NCI-H2107 treated with DMSO at 0.1 percent for 48 hours (cell line): ENCODE results near the gene COL19A1.
"Not testable (repeated sequence)": the region's sequence is repeated elsewhere in the genome, so short reads cannot be mapped to it uniquely, and the experiment has no call there.

Experiments used
- DNase-seq: peaks from one replicate; lab custom pipeline; 2025; ENCODE audit not compliant: unreplicated experiment; lab: John Stamatoyannopoulos, UW

Gene COL19A1

DNA sequence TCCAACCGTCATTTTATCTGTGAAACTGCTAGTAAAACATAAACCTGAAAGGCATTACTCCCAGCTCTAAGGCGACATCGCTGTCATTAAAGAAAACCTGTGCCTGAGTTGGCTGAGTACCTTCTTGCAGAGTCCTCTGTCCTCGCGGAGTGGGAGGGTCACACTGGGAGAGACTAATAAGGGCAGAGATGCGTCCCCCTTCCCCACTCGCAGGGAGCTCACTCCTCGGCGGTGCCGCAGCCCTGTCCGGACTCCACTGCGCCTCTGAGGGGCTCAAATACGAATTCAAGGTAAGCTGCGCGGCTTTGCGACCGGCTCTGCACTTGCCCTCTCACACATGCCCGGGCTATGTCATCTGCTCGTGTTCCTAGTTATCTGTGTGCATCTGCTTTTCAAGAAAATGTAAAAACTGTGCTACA lies at the start of gene COL19A1:
TSS of gene COL19A1 (plus strand) at position 206 of the 419 bp plus-strand sequence. CDS start 13,012 bp downstream, outside the sequence.
- no peak for DNase-seq

DNA sequence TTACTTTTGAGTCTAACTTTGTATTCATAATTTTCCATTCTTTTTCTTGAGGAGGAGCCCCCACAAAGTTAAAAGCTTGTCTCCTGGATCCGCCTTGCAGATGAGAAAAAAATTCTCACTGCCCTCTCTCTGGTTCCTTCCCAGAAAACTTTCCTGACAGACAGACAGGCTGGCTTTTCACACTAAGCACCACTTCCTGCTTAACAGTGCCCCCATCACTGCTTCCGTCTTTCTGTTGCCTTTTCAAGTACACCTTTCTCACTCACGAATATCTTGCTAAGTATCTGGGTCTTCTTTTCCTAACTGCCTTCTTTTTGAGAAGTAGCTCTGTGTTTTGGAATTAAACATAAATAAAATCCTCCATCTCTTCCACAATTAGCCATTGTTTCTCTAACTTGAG lies 49.8 kb upstream of the COL19A1 start:
- no peak for DNase-seq

DNA sequence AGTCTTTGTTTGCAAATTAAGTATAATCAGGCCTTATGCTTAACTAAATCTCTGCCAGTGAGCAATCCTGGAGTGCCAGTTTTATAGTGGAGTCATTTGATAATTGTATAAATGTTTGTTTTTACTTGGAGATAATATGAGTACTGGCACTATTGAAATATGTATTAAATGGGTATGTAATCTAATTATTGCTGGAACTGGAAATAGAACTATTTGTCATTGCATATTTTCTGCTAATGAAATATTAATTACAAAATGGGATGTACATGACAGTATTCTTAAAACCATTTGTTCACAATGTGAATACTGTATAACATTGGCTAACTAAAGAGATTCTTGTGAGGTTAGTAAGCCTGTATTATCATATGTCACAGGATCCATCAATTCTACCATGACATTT lies 49.0 kb upstream of the COL19A1 start:
- DNase-seq: no peak

DNA sequence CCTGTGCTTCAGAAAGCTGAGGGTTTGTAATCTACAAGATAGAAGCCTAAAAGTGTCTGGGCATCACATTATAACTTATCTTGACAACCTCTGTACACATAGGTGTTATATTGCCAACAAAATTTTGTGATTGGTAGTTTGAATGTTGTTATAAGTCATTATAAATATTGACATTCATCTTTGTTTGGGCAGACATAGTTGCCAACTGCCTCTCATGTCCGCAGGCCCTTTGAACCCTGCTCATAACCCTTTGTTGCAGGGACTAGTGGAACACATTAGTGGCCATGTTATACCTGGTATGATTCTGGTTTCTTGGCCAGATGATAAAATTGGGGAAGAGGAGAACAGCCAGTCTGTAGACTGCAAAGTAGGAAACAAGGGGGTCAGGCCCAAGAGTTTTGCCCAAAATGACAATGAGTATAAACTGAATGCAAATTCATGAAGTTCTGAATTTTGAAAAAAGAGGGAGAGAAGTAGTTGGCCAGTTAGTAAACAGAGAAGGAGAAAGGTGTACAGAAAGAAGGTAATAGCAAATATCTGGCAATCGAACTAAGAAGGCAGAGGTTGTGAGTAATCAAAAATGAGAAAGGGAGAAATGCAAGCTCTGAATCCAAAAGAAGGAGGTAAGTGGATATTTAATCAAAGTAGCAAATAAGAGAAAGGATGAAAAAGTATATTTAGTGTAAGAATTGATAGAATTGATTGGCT lies 48.0 kb upstream of the COL19A1 start:
- DNase-seq: no peak

DNA sequence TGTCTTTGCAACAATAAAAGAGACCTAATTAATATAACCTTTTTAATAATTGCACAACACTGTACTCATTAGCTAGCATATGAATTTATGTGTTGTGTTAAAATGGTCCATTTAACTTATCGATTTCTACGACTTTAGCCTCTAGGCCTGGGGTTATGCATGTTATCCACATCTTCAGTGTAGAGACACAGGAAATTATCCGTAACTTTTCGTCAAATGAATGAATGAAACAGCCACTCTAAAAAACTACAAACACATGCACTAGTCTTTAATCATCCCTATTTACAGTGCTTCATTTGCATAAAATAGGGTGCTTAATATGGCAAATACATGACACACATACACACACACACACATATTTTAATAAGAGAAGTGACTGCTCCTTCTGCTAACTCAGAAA lies 47.2 kb upstream of the COL19A1 start:
- DNase-seq: no peak

DNA sequence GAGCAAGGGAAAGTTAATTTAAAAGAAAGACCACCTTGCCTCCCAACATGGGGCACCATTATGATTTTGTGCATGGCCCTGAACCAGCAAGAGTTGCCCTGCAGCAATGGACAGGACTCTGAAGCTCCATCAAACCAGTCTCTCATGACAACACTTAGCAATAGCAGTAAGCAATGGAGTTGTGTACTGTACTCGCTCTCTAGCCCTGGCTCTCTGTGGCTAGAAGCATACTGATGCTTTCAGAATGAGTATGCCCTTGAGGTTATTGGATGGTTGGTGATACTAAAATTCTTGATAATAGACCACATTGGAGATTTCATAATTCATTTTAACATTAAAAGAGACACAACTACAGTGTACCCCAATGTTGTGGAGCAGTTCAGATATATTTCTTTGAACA lies 46.3 kb upstream of the COL19A1 start:
- no peak for DNase-seq

DNA sequence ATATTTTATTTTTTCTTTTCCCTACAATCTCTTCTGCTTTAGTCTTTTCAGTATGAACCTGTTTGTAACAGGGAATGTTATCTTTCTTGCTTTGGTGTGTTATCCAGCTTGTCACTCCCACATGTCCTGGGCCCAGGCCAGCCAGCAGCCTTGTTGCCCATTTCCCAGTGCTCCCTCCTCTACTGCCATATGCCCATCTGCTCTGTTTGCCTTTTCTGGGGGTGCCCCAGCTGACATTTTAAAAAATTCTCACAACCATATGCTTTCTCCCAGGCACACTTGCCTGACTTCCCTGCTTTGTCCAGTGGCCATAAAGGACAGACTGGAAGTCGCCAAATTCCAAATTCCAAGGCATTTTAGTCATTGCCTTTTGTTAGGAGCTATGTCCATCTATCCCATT lies 45.9 kb upstream of the COL19A1 start:
- DNase-seq: no peak

DNA sequence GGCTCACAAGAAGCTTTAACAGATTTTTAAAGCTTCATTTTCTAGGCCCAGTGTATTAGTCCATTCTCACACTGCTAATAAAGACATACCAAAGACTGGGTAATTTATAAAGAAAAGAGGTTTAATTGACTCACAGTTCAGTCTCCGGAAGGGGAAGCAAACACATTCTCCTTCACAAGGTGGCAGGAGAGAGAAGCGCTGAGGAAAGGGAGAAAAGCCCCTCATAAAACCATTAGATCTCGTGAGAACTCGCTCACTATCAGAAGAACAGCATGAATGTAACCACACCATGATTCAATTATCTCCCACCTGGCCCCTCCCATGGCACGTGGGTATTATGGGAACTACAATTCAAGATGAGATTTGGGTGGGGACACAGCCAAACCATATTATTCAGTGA lies 42.0 kb upstream of the COL19A1 start:
- not testable (repeated sequence) for DNase-seq

DNA sequence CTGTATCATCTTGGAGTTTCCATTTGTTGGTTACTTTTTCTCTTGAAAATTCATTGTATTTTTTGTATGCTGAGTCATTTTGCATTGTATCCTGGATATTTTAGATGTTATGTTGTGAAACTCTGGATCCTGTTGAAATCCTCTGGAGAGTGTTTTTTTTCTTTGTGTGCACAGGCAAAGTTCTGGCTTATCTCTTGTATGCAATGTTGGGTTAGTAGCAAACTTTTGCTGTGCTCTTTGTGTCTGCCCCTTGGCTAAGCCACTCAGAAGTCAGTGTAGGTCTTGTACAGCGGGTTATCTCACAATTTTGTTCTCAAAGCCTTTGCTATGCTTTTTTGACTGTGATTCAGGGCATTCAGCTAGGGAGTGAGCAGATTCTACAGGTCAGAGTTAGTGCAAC lies 40.5 kb upstream of the COL19A1 start:
- DNase-seq: no peak

DNA sequence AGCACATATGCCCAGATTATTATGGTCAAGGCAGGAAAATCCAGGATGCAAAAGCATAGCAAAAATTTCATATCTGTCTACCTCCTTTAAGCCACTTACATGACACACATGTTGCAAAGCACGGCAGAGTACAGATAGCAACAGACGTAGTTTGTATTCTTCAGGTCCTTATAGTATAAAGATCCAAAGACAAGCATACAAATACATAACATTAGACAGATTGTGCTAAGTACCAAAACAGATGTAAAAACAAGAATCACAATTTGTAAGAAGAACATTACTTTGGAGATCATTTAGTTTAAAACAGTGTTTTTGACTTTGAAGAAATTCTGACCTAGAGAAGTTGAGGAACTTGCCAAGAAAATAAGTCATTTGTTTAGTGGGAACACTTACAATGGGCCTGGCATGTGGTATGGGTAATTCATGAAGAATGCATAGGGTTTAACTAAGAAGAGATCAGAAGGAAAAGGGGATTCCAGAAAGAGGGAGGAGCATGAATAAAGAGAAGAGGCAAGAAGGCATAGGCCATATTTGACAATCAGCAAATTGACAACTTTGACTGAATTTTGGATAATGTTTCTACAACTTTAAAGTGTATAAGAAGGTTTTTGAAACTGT lies 39.0 kb upstream of the COL19A1 start:
- DNase-seq: no peak

DNA sequence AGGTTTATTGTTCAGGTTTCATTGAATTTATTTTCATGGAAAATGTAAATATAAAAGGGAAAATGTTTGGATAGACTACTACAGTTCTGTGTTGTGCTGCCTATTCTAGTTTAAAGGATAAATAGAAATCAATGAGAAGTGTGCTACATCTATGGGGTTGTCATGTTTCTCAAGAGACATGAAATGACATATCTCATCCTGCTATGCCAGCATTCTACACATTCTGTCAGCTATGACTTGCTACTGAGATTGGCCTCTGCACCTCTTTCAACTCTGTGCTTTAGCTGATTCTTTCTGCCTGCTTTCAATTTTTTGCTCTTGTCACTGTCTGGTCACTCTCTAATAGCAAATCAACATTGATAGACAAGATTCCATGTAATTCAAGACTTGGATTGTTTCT lies 33.8 kb upstream of the COL19A1 start:
- no peak for DNase-seq

DNA sequence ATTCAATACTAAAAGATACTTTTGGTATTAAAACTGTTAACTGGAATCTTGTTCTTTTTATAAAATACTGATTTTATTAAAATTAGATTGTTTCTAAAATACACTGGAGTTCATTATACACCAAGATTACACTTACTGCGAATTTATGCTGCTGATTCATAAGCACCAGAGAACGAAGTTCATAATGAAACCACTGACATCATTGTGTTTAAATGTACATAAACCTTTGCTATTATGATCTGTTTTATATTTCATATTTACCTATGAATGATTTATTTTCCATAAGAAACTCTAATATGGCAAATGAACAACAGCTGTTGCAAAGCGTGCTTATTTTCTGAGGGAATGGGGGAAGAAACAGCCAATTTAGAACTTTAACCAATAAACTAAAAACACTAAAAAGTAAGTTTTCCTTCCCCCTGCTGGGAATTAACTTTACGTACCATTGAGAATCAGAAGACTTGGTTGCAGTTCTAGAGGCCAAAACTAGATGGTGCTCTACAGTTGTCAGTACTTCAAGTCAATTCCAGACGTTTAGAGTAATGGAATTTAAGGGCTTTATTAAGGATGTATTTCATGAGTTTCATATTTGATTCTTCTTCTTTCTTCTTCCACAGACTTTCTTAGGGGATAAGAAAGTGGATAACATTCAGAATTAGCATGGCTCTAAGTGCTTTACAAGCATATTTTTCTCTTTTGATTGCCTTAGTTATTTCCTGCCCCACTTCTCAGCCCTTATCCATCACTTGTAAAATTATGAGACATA lies 30.8 kb upstream of the COL19A1 start:
- DNase-seq: peak; percentile 34

DNA sequence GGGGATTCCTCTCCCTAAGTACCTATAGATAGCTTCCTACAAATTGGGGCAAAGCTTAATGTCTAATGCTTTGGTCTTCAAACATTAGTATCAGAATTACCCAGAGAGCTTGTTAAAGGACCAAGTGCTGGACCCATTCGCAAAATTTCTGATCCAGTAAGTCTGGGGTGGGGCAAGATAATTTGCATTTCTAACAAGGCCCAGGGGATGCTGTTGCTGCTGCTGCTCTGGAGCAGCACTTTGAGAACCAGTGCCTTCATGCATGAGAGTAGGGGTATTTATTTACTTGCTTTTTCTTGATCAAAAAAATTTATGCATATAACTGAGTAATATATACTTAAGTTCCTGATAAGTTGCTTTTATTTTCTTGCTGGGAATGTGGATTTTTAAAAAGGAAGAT lies 24.5 kb upstream of the COL19A1 start:
- DNase-seq: no peak

DNA sequence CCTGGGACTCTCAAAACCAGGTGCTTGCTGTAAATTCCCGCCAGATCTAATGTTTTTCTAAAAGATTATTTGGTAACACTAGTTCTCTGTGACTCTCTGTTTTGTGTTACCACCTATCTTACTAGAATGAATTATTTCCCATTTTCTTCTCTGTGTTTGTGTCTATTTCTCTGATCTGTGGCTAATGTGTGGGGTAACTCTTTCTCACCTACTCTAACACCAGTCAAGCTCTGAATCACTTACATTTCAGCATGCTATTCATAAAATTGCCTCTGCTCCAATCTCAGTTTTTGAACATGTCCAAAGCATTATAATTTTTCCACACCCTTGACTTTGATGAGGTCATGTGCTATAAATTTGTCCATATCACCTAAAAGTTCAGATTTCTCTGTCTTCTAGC lies 23.2 kb upstream of the COL19A1 start:
- DNase-seq: no peak

DNA sequence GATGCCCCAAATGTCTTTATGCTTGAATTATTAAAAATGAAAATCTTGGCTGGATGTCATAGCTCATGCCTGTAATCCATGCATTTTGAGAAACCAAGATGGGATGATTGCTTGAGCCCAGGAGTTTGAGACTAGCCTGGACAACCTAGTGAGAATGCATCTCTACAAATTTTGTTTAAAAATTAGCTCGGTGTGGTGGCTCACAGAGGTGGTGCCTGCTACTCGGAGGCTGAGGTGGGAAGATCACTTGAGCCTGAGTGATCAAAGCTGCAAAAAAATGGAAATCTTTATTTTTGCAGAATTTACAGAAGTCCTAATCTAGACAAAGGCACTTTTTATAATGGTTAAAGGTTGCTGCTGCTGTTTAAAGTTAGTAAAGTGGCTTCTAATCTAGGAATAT lies 20.0 kb upstream of the COL19A1 start:
- DNase-seq: no peak

DNA sequence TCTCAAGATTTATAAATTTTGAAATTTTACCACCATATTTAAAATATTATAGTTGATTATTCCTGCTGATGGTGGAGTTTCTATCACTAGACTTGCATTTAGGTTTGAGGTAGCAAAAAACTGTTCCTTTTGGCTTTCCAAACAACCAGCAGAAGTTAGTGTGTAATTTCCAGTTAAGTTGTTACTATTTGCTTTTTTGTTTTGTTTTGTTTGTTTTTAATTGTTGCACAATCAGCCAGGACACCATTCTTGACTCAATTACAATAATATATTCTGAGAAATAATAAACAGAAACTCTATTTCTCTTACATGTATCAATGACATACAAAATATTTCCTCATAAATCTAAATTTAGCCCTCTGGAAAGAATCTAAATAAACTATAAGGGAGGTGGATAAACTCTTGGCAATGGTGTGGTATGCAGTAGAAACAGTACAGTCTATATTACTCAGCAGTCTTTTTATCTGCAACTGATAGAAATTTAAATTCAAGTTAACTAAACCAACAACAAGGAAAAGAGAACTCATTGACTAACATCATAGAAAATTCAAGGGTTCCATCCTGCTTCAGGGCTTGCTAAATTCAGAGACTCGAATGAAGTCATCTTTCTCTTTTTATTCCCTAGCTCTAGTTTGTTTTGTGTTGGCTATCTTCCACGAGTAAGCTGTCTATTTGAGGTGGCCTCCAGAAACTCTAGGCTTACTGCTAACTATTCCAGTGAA lies 19.4 kb upstream of the COL19A1 start:
- DNase-seq: no peak

DNA sequence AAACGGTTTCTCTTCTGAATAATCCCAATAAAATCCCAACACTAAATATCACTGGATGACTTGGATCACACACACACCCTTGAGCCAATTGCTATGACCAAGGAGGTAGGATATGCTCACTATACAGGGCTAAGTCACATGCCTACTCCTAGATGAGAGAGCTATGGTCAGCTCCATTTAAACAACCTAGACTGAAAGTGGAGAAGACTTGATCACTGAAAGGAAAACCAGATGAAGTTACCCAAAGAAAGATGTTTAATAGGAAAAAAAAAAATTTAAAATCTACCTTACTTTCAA lies 18.9 kb upstream of the COL19A1 start:
- DNase-seq: no peak

DNA sequence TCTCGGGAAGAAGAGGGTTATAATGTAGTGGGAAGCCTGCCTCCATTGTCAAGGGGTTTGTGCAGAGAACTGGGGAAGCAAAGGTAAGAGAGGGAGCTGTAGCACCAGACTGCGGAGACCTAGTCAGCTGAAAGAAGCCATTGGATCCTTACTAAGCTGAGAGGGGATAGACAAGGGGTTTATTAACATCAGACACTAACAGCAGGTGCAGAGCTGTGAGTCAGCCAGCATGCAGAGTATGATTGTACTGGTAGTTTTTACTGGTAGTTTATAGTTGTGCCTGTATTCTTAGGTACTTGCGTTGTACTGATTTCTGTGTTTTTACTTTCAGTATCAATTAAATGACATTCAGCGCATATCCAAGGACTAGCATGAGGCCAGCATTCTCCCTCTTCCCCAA lies 17.8 kb upstream of the COL19A1 start:
- DNase-seq: no peak

DNA sequence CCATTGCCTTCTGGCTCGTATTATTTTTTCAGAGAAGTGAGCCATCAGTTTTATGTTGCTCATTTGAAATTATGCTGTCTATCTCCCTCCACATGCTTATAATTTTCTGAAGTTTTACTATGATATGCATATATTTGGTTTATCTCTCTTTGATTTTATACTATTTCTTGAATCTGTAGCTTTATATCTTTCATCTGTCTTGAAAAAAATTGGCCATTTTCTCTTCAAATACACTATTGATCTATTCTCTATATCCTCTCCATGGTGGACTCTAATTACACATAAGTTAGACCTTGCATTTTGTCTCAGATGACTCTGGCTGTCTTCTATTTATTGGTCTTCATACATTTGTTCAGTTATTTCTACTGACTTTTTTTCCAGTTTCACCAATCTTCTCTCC lies 13.7 kb upstream of the COL19A1 start:
- DNase-seq: no peak

DNA sequence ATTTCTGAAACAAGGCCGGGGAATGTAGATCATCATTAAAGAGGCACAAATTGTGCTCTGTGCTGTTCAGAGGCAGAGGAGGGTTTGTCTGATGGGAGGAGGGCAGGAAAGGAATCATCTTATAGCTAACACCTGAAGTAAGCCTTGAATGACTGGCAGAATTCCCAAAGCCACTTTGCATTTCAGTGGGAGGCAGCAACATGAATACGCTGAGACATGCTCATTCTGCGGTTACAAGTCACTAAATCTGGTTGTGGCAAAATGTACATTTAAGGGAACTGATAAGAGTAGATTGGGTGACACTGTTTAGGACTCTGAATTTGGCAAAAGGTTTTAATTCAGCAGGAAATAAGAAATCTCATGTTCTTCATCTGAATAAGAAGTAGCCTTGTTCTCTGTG lies 4.4 kb upstream of the COL19A1 start:
- peak; percentile 20 for DNase-seq

DNA sequence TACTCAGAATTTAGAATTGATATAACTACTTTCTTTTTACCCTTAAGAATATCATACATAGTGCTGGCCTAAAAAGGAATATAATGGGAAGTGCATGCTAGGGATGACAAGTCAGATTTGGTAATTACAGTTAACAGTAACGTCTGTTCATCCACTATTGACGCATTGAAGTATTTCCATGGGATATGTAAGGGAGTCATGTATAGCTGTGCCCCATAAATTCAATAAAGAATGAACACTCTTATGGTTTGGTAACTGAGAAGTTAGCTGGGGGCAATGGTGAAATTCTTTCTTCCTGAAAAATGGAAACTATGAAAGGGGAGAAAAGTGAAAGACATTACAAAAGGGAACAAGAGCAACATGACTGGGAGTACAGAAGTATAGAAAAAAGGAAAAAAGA lies 2.6 kb upstream of the COL19A1 start:
- DNase-seq: no peak

DNA sequence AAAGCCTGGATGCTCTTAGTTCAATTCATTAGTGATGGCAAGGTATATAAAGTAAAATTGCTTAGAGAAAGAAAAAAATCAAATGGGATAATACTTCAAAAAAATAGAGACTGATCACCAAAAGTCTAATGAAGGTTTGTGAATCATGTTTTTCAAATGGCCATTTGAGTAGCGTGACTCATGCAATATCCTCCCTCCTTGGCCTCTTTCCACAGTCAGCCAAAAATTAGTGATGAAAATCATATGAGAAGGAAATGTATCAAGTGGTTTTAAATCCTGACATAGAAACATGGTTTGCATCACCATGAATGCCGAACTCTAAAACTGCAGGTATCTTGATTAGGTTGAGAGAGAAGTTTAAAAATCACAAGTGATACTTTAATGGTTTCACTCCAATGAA lies 1.2 kb upstream of the COL19A1 start:
- no peak for DNase-seq
